Measurements from ENCODE around the gene NRDC. TPM values are rescaled to one million over a fixed set of nuclear protein-coding genes. Genes with fewer than 3 reads are reported as not detected.

The NRDC gene
- total RNA-seq, 4 donors from 2014 or later, result 63.4 to 116 (median 87.1) TPM

GRCh38 chr1:51750218-51750617 is 128.3 kb downstream of the NRDC start:
- Histone ChIP-seq H3K9me3 (no peaks in the 10 kb centered on the region), H3K36me3 (peaks cover 0 to 26% (median 3%) of the 10 kb centered on the region in 4 donors), H3K27me3 (no peaks in the 10 kb centered on the region), H3K4me1 (no peaks in the 10 kb centered on the region), H3K27ac (no peak overlapping the region), H3K4me3 (no peak overlapping the region)
- no peak for TF ChIP-seq EP300 (IDR thresholded peaks at IDR 0.05; ENCODE audit: low read depth)
- no peak for TF ChIP-seq POLR2AphosphoS5 (IDR thresholded peaks at IDR 0.05)
- no peak for TF ChIP-seq POLR2A (IDR thresholded peaks at IDR 0.05)
- TF ChIP-seq CTCF (IDR thresholded peaks at IDR 0.05), result no peak
- no peak for DNase-seq
- WGBS, 2 donors (ENCODE audit: low coverage in 1 of 2), result 97 to 98% methylated on average over 3 of the region's 3 CpGs
- in situ Hi-C loops (cut with MboI; ENCODE audit: low pct_ligation_motif_present in 1 of 4, low pct_unique_long_range_greater_than_20kb in 1 of 4, low sequenced_read_pairs in 3 of 4) (loop anchor here in 1 of 4 donors (25.0 kb wide), 1 partner anchor 113 kb away; no protein-coding TSS in a partner anchor), intact Hi-C loops (cut with DNase I; ENCODE audit: low total_unique reads) (no loop called here)

DNA sequence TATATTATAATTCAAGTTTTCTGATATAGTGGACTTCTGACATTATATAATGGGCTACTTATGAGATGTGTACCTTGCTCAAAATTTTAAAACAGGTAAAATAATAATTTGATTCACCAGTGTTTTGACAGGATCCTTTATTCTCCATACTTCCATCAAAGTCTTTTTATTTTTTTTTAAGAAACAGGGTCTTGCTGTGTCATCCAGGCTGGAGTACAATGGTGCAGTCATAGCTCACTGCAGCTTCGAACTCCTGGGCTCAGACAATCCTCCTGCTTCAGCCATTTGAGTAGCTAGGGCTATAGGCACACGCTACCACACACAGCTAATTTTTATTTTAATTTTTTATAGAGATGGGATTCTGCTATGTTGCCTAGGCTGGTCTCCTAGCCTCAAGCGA is 129.4 kb downstream of the NRDC start:
- intact Hi-C loops (cut with DNase I; ENCODE audit: low total_unique reads) (no loop called here), in situ Hi-C loops (cut with MboI; ENCODE audit: low pct_ligation_motif_present in 1 of 4, low pct_unique_long_range_greater_than_20kb in 1 of 4, low sequenced_read_pairs in 3 of 4) (no loop called here)
- no peak for TF ChIP-seq POLR2AphosphoS5 (IDR thresholded peaks at IDR 0.05)
- TF ChIP-seq CTCF (IDR thresholded peaks at IDR 0.05), result no peak
- no peak for TF ChIP-seq POLR2A (IDR thresholded peaks at IDR 0.05)
- TF ChIP-seq EP300 (IDR thresholded peaks at IDR 0.05; ENCODE audit: low read depth), result no peak
- H3K4me1 ChIP-seq, result no peaks in the 10 kb centered on the region
- H3K27ac ChIP-seq, result no peak overlapping the region
- H3K36me3 ChIP-seq, result peaks cover 0 to 25% (median 3%) of the 10 kb centered on the region in 4 donors
- WGBS, 2 donors (ENCODE audit: low coverage in 1 of 2), result 100% methylated on average over 2 to 3 of the region's 3 CpGs
- H3K4me3 ChIP-seq, result no peak overlapping the region
- no peaks in the 10 kb centered on the region for H3K9me3 ChIP-seq
- H3K27me3 ChIP-seq, result no peaks in the 10 kb centered on the region
- no peak for DNase-seq

DNA sequence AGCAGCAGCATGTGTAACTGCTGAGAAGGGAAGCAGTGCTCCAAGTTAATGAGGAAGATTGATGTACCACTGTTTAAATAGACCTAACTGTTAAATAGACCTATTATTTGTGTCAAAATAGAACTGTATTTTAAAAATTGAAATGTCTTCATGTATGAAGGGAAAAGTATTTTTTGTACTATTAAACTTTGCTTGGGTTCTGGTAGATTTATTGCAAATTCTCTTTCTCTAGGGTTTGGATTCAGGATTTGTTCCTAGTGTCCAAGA is 133.3 kb downstream of the NRDC start:
- no peaks in the 10 kb centered on the region for H3K9me3 ChIP-seq
- H3K4me1 ChIP-seq, result no peaks in the 10 kb centered on the region
- peaks cover 0 to 16% (median 3%) of the 10 kb centered on the region in 4 donors for H3K36me3 ChIP-seq
- intact Hi-C loops (cut with DNase I; ENCODE audit: low total_unique reads) (no loop called here), in situ Hi-C loops (cut with MboI; ENCODE audit: low pct_ligation_motif_present in 1 of 4, low pct_unique_long_range_greater_than_20kb in 1 of 4, low sequenced_read_pairs in 3 of 4) (no loop called here)
- TF ChIP-seq POLR2AphosphoS5 (IDR thresholded peaks at IDR 0.05), result no peak
- TF ChIP-seq POLR2A (IDR thresholded peaks at IDR 0.05), result no peak
- TF ChIP-seq CTCF (IDR thresholded peaks at IDR 0.05), result no peak
- TF ChIP-seq EP300 (IDR thresholded peaks at IDR 0.05; ENCODE audit: low read depth), result no peak
- no peak overlapping the region for H3K27ac ChIP-seq
- no peak overlapping the region for H3K4me3 ChIP-seq
- DNase-seq, result no peak
- no peaks in the 10 kb centered on the region for H3K27me3 ChIP-seq

GRCh38 chr1:51744506-51745303 is 133.8 kb downstream of the NRDC start:
- DNase-seq, result no peak
- intact Hi-C loops (cut with DNase I; ENCODE audit: low total_unique reads) (no loop called here), in situ Hi-C loops (cut with MboI; ENCODE audit: low pct_ligation_motif_present in 1 of 4, low pct_unique_long_range_greater_than_20kb in 1 of 4, low sequenced_read_pairs in 3 of 4) (no loop called here)
- peaks cover 0 to 16% (median 2%) of the 10 kb centered on the region in 4 donors for H3K36me3 ChIP-seq
- no peak for TF ChIP-seq CTCF (IDR thresholded peaks at IDR 0.05)
- TF ChIP-seq POLR2AphosphoS5 (IDR thresholded peaks at IDR 0.05), result no peak
- TF ChIP-seq EP300 (IDR thresholded peaks at IDR 0.05; ENCODE audit: low read depth), result no peak
- no peak for TF ChIP-seq POLR2A (IDR thresholded peaks at IDR 0.05)
- 70 to 83% methylated on average over 4 of the region's 4 CpGs for WGBS, 2 donors (ENCODE audit: low coverage in 1 of 2)
- H3K9me3 ChIP-seq, result no peaks in the 10 kb centered on the region
- no peak overlapping the region for H3K4me3 ChIP-seq
- H3K27me3 ChIP-seq, result no peaks in the 10 kb centered on the region
- H3K27ac ChIP-seq, result no peak overlapping the region
- H3K4me1 ChIP-seq, result no peaks in the 10 kb centered on the region
